GM23338 (cell line): ENCODE data around the gene MORC1. TPM values are rescaled to one million over a fixed set of nuclear protein-coding genes. Genes with fewer than 3 reads are reported as not detected.

Source experiments
- ATAC-seq: fragments of 200-7000 bp; cut with Tn5 transposase; 3 replicates; pipeline ENCODE4 v1.9.1; 2020
- DNase-seq: peaks from one replicate; pipeline ENCODE4 v3.0.0-alpha.2; 2015; ENCODE audit warnings: low spot score
- H2AFZ ChIP-seq: fragments of 200-600 bp; sonication (generic); 2 replicates; pipeline ENCODE4 v1.8.0; 2016; ENCODE audit warnings: antibody characterized with exemption, mild to moderate bottlenecking, moderate library complexity
- H3F3A ChIP-seq: fragments of 200-600 bp; sonication (generic); replicated peaks from 2 replicates; pipeline ENCODE4 v1.8.0; 2017; ENCODE audit warnings: antibody characterized with exemption, mixed run types, low read depth
- H3K27ac ChIP-seq: fragments of 200-600 bp; sonication (generic); 2 replicates; pipeline ENCODE4 v1.6.1; 2016; ENCODE audit warnings: low read depth
- H3K27me3 ChIP-seq: fragments of 200-600 bp; sonication (generic); 2 replicates; pipeline ENCODE4 v1.8.0; 2016; ENCODE audit warnings: mild to moderate bottlenecking, mixed run types, moderate library complexity; ENCODE audit not compliant: insufficient read depth
- H3K36me3 ChIP-seq: fragments of 200-600 bp; sonication (generic); 2 replicates; pipeline ENCODE4 v1.8.0; 2016; ENCODE audit warnings: mild to moderate bottlenecking; ENCODE audit not compliant: insufficient read depth
- H3K4me1 ChIP-seq: fragments of 200-600 bp; sonication (generic); 2 replicates; pipeline ENCODE4 v1.8.0; 2016; ENCODE audit warnings: mild to moderate bottlenecking, moderate library complexity; ENCODE audit not compliant: insufficient read depth
- H3K4me2 ChIP-seq: fragments of 200-600 bp; sonication (generic); 2 replicates; pipeline ENCODE4 v1.7.1; 2017; ENCODE audit warnings: mixed run types
- H3K4me3 ChIP-seq: fragments of 200-600 bp; sonication (generic); 2 replicates; pipeline ENCODE4 v1.6.1; 2016; ENCODE audit warnings: mixed run types
- H3K79me2 ChIP-seq: fragments of 200-600 bp; sonication (generic); replicated peaks from 2 replicates; pipeline ENCODE4 v1.8.0; 2017; ENCODE audit warnings: mild to moderate bottlenecking; ENCODE audit not compliant: insufficient read depth
- H3K9me2 ChIP-seq: fragments of 200-600 bp; sonication (generic); 2 replicates; pipeline ENCODE4 v1.8.0; 2017; ENCODE audit not compliant: insufficient read depth
- H4K20me1 ChIP-seq: fragments of 200-600 bp; sonication (generic); replicated peaks from 2 replicates; pipeline ENCODE4 v1.8.0; 2017; ENCODE audit warnings: mild to moderate bottlenecking; ENCODE audit not compliant: insufficient read depth
- H3K27ac Mint-ChIP-seq: 2 replicates; pipeline ENCODE4 v1.8.0; 2020; ENCODE audit warnings: inconsistent platforms, mild to moderate bottlenecking, moderate library complexity, mixed read lengths
- H3K27me3 Mint-ChIP-seq: 3 replicates; pipeline ENCODE4 v1.8.0; 2022; ENCODE audit warnings: low read depth, mild to moderate bottlenecking, moderate library complexity, mixed read lengths, inconsistent platforms; ENCODE audit not compliant: insufficient read depth, poor library complexity
- H3K36me3 Mint-ChIP-seq: 3 replicates; pipeline ENCODE4 v1.8.0; 2021; ENCODE audit warnings: low read depth, mild to moderate bottlenecking, inconsistent platforms, moderate library complexity, mixed read lengths
- H3K4me1 Mint-ChIP-seq: 3 replicates; pipeline ENCODE4 v1.8.0; 2020; ENCODE audit warnings: mild to moderate bottlenecking, inconsistent platforms, mixed read lengths
- H3K4me3 Mint-ChIP-seq: 3 replicates; pipeline ENCODE4 v1.8.0; 2021; ENCODE audit warnings: moderate library complexity, mild to moderate bottlenecking, inconsistent platforms, mixed read lengths
- H3K9me3 Mint-ChIP-seq: 3 replicates; pipeline ENCODE4 v1.8.0; 2020; ENCODE audit warnings: moderate library complexity, mild to moderate bottlenecking, inconsistent platforms, mixed read lengths
- CREB1 ChIP-seq: fragments of 250-450 bp; sonication (Bioruptor Pico); IDR thresholded peaks from 2 replicates; pipeline ENCODE4 v1.5.0; 2020; ENCODE audit warnings: low read depth, mild to moderate bottlenecking, moderate library complexity
- ETS1 ChIP-seq: IDR thresholded peaks from 2 replicates; pipeline ENCODE4 v1.6.1; 2016; ENCODE audit warnings: antibody characterized with exemption
- EZH2phosphoT487 ChIP-seq: fragments of 200-600 bp; sonication (generic); IDR thresholded peaks from one replicate; pipeline ENCODE4 v1.8.1; 2018; ENCODE audit warnings: antibody characterized with exemption; ENCODE audit not compliant: unreplicated experiment
- JUNB ChIP-seq: IDR thresholded peaks from one replicate; pipeline ENCODE4 v1.6.1; 2016; ENCODE audit warnings: antibody characterized with exemption; ENCODE audit not compliant: unreplicated experiment
- NANOG ChIP-seq: IDR thresholded peaks from 2 replicates; pipeline ENCODE4 v1.6.1; 2016; ENCODE audit warnings: antibody characterized with exemption, borderline replicate concordance
- POLR2AphosphoS5 ChIP-seq: IDR thresholded peaks from 2 replicates; pipeline ENCODE4 v1.6.1; 2016; ENCODE audit warnings: antibody characterized with exemption, low read depth
- ZNF462 ChIP-seq: fragments of 250-450 bp; sonication (Bioruptor Pico); IDR thresholded peaks from 2 replicates; pipeline ENCODE4 v1.5.0; 2020; ENCODE audit warnings: mild to moderate bottlenecking, moderate library complexity
- polyA plus RNA-seq: library from polyadenylated mRNA; unstranded; fragments of >200 nt; fragmentation: Nextera tagmentation; extraction: Ambion mirVana; gene quantifications from 2 replicates; pipeline ENCODE4 v1.2.1, GENCODE V29; 2016
- total RNA-seq: library from RNA; depleted of rRNA; stranded (reverse); fragments of >200 nt; shearing (Covaris generic); gene quantifications from 2 replicates; pipeline ENCODE4 v1.2.3, GENCODE V29; 2014

The MORC1 gene
- total and polyA plus RNA-seq, 2 experiments from 2014 or later = not detected

GRCh38 chr3:109033000-109033660 is 84.8 kb downstream of the MORC1 start:
- H3K79me2 ChIP-seq = no peaks in the 10 kb centered on the region
- no peaks in the 10 kb centered on the region for H3F3A ChIP-seq
- H2AFZ ChIP-seq = no peak overlapping the region
- no peaks in the 10 kb centered on the region for H3K9me2 ChIP-seq
- H3K4me1 ChIP-seq = no peaks in the 10 kb centered on the region
- no peaks in the 10 kb centered on the region for H3K27me3 Mint-ChIP-seq
- TF ChIP-seq NANOG = no peak
- no peak for TF ChIP-seq ZNF462
- no peak for TF ChIP-seq CREB1 (CRISPR knock-in tag)
- TF ChIP-seq ETS1 = no peak
- TF ChIP-seq JUNB = no peak
- no peak for TF ChIP-seq POLR2AphosphoS5
- TF ChIP-seq EZH2phosphoT487 = no peak
- H3K27me3 ChIP-seq = no peaks in the 10 kb centered on the region
- no peak overlapping the region for H3K27ac Mint-ChIP-seq
- H3K27ac ChIP-seq = no peak overlapping the region
- no peak overlapping the region for H3K4me3 Mint-ChIP-seq
- no peaks in the 10 kb centered on the region; the same call in 2 of the 3 replicates for H3K9me3 Mint-ChIP-seq
- ATAC-seq (no peak), DNase-seq (no peak)
- H3K4me3 ChIP-seq = no peak overlapping the region
- H3K4me1 Mint-ChIP-seq = peaks cover 2% of the 10 kb centered on the region; the same call in 1 of the 3 replicates
- H3K4me2 ChIP-seq = no peak overlapping the region
- no peaks in the 10 kb centered on the region for H3K36me3 ChIP-seq
- H3K36me3 Mint-ChIP-seq = no peaks in the 10 kb centered on the region
- H4K20me1 ChIP-seq = no peaks in the 10 kb centered on the region
